GM21717 (cell line): ENCODE data around the gene SLX9.

Experiments used
- ATAC-seq: cut with Tn5 transposase; IDR thresholded peaks from one replicate; pipeline ENCODE4 v1.9.1; 2021; ENCODE audit warnings: mild to moderate bottlenecking, moderate library complexity; ENCODE audit not compliant: unreplicated experiment

Gene SLX9

GRCh38 chr21:44943686-44944550, 4.1 kb downstream of the SLX9 start:
- ATAC-seq: no peak

- no peak for ATAC-seq
Observed at GRCh38 chr21:44944596-44944995, 4.8 kb downstream of the SLX9 start.

- no peak for ATAC-seq
Observed at GRCh38 chr21:44946254-44947041, 6.6 kb downstream of the SLX9 start.

- ATAC-seq: no peak
Observed at GRCh38 chr21:44947111-44947929, 7.5 kb downstream of the SLX9 start.

GRCh38 chr21:44947930-44948331, 8.1 kb downstream of the SLX9 start:
- no peak for ATAC-seq

DNA sequence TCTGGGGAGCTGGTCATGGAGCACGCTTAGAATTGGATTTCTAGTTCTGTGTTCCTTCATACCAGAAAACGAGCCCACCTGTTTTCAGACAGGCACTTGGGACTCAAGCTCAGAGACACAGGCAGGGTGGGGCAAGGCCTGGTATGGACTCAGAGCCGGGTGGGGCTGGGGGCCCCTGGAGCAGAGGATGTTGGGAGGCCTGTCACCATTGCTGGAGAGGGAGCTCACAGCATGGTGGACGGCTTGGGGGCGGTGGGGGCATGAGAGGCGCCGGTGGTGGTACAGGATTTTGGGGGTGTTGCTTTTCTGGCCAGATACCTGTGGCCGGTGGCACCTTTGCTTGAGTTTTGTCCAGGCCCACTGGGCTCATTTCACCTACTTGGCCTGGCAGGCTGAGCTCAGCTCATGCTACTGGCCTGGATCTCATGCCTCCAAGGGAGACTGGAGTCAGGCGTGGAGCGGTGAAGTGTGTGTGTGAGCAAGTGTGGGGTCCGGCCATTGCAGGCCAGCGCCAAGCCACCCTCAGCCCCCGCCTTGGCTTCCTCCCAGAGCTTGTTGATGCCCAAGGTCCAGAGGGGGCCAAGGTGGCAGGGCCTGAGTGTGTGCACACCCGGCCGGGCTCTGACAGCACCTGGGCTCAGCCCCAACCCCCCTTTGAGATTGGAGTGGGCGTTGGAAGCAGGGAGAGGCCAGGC, 8.7 kb downstream of the SLX9 start:
- no peak for ATAC-seq

DNA sequence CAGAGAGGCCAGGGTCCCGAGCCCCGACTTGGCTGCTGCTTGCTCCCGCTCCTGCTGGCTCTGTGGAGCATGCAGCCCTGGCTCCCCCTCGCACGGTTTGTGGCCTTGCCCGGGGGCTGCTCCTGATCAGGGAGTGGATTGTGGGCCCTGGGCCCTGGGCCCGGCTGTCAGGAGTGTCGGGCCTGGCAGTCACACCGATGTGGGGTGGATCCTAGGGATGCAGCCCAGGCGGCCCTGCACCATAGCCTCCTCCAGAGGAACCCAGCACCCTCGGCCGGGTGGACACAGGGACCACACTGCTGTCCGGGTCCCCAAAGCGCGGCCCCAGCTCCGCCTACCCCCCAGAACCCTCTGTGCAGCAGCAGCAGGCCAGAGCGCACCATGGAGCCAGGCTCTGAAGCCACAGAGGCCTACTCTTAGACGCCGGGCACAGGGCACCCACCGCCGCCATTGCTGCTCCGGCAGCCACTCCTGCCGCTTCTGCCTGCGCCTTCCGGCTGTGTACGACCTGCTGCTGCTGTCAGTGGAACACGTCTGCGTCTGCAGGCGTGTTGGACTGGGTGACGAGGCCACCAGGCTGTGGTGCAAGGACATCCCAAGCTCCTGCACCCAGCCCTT, 9.4 kb downstream of the SLX9 start:
- ATAC-seq: no peak

DNA sequence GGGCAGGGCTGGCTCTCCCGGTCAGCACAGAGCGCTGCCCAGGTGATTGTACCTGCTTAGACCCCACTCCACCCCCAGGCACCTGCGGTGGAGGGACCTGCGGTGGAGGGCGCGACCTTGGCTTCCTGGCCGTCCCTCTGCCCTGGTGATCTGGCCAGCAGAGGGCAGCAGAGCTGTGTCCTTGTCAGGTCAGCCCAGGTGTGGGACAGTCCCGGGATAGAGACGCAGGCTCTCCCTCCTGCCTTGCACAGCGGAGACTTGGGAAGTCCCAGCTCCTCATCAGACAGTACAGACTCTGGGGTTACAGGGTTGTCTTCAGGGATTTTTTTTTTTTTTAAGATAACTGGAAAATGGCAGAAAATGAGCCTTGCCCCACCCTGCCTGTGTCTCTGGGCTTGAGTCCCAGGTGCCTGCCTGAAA, 10.0 kb downstream of the SLX9 start:
- ATAC-seq: no peak

DNA sequence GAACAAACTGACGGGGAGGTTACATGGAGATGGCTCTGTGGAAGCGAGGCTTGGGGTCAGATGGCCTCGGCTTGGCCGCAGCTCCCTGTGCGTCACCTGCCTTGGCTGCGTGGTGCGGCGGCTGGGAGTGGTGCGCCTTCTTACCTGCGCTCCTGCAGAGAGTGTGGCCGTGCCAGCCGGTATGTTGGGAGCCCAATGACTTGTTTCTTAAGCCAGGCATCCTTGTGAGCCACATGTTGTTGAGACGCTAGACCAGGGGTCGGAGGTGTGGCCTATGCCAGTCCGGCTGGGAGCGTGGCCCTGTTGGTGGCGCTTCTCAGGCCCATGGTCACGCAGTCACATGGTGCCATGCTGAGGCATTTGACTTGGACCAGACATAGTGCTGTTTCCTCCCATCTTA, 10.5 kb downstream of the SLX9 start:
- no peak for ATAC-seq

DNA sequence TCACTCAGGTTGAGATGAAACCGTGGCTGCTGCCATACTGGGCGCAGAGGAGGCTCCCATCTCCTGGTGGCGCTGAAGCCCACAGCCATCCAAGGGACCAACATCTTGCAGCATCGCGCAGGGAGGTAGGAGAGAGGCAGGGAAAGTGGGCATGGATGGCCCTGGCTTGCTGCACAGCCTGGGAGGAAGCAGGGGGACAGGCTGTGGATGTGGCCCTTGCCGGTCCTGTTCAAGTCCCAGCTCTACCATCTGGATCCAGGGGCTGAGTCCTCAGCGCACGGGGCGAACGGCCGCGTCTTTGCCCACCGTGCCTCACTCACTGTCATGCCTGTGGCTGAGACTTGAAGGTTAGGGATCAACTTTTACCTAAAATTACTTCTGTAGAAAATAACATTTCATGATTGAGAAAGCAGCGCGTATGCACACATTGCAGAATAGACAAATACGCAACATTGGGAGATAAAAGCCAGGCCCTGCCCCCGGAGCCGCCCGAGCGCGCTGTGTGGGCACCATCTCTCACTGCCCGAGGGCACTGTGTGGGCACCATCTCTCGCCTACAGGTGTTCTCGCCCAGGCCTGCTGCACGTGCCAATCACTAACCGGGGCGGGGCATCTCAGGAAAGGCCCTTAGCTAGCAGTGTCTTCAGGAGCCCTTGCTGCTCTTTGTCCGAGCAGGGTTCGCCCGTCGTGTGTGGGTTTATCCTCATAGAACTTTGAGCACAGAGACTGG, 11.5 kb downstream of the SLX9 start:
- no peak for ATAC-seq

DNA sequence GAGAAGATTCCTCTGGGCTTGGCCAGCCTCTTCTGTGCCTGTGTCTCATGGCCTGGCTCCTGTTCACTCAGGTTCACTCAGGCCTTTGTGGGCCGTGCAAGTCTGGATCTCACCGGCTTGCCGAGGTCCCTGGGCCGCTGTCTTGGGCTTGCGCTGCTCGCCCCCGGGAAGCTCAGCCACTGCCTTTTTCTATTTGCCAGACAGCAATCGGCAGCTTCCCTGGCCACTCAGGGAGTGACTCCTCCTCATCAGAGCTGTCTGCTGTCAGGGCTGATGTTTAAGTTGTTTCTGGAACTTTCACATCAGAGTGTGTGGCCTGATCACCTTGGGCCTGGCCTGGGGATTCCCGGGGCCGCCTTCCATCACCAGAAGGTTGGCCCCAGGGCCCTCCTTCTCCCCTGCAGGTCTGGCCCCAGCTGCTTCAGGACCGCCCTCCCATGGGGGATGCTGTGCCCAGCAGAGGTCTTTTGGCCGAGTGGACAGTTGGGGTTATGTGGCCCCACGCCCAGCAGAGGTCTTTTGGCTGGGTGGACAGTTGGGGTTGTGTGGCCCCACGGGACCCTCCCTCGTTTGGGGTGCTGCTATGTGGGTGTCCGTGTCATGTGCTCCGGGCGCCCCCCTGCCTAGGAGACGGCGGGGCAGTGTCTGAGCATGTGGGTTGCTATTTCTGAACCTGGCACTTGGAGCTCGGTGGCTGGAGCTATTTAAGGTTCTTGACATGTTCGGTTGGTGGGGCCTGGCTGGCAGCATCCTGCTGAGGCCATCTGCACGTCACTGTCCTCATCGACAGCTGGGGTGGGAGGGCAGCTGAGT, 12.5 kb downstream of the SLX9 start:
- ATAC-seq: no peak

DNA sequence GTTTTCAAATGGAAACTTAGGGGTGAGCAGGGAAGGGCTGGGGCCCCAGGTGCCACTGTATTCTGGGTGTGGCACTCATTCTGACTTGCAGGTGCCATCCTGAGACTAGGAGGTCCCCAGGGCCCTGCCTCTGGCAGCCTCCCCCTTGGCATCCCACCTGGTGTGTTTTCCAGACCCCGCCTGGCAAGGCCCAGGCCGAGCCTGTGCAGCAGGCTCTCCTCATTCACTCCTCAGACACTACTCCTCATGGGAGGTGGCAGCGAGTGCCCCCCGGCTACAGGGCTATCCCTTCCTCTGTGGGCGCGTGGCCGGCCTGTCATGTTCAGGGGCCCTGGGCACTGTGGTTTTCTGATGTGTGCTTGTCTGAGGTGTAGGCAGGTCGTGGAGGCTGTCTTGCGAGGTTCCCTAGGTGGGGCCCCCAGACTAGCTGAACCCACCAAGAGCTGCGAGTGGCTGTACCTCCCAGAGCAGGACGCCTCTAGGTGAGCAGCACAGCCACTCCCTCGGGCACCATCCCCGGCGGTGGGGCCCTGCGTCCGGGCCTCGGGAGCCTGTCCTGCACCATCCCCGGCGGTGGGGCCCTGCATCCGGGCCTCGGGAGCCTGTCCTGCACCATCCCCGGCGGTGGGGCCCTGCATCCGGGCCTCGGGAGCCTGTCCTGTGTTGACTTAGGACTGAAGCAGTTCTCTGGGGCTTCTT, 13.2 kb downstream of the SLX9 start:
- no peak for ATAC-seq

DNA sequence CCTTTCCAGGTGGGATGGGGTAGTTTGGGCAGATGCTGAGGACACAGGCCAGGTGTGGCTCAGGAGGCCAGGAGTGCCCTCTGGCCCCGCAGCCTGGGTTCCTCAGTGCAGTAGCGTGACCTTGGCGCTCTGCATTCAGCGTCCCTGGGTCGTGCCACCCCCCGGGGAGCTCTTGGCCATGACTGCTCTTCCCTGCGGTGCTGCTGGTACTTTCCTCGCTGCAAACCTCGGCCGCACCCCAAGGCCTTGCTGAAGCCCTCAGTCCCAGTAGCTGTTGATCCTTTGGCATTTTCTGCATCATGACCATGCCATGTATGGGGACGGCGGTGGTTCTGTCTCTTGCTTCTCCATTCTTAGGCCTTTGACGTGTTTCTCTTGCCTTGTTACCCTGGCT, 13.8 kb downstream of the SLX9 start:
- no peak for ATAC-seq

- no peak for ATAC-seq
Observed at GRCh38 chr21:44954281-44954771, 14.5 kb downstream of the SLX9 start.

DNA sequence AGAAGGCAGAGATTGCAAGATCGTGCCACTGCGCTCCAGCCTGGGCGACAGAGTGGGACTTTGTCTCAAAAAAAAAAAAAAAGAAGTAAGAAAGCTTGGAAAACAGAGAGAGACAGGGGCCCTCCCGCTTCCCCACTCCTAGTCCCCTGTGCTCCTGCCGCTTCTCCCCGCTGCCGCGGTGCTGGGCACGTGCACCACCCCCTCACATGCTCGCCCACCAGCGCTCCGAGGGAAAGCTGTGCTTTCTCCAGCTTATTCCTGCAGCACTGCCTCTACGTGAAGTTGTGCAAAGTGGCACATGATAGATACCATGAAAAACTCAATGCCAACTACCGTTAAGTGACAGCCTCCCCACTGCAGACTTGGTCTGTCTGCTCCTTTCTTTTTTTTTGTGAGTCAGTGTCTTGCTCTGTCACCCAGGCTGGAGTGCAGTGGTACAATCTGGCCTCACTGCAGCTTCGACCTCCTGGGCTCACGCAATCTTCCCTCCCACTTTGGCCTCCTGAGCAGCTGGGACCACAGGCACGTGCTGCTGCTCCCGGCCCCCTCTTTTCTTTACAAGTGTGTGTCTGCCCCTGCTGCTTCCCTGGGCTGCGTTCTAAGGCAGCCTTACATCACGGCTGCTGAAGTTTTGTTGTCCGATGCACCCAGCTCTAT, 15.4 kb downstream of the SLX9 start:
- no peak for ATAC-seq

GRCh38 chr21:44955798-44956175, 16.0 kb downstream of the SLX9 start:
- ATAC-seq: no peak

DNA sequence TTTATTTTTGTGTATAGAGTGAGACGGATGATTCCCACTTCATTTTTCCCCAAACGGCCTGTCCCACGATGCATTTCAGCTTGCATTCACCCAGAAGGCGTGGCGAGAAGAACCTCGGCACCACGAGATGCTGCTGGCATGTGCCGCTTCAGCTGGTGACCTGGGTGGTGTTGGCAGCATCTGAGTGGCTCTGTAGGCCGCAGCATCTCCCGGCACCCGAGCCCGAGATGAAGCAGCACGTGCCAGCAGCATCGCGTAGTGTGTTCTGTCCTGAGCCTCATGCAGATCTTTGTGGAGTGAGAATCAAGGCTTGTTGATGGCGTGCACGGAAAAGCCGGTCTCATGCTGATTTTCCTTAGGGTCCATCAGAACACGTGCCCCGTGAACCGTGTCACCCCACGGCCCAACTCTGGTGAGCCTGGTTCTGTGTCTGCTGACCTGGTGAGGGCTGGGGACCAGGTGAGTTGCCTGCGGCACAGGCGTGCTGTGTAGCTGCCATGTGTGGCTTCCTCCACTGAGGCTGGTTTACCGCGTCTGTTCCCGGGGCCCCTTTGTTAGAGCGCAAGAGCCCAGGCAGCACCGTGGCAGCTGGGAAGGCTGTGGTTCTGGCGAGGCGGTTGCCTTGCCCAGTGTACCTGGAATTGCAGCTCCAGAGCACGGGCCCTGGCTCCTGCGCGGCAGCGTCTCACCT, 16.7 kb downstream of the SLX9 start:
- ATAC-seq: no peak
